GM21515 (cell line): ENCODE data around the gene LY86.
A peak's percentile ranks its signal among the peaks of the same experiment; 100 is the strongest.
"Not testable (repeated sequence)": the region's sequence is repeated elsewhere in the genome, so short reads cannot be mapped to it uniquely, and the experiment has no call there.

Experiments
- ATAC-seq: cut with Tn5 transposase; IDR thresholded peaks from one replicate; pipeline ENCODE4 v1.9.1; 2021; ENCODE audit not compliant: unreplicated experiment

Gene LY86

GRCh38 chr6:6595025-6595424 lies 6.5 kb downstream of the LY86 start:
- ATAC-seq, result no peak

GRCh38 chr6:6595952-6596351 lies 7.4 kb downstream of the LY86 start:
- no peak for ATAC-seq

- ATAC-seq, result no peak
Observed at GRCh38 chr6:6596529-6597328, 8.2 kb downstream of the LY86 start.

GRCh38 chr6:6597682-6598081 lies 9.2 kb downstream of the LY86 start:
- ATAC-seq, result no peak

- no peak for ATAC-seq
Observed at GRCh38 chr6:6599468-6599873, 11.0 kb downstream of the LY86 start.

- no peak for ATAC-seq
Observed at GRCh38 chr6:6600875-6601274, 12.4 kb downstream of the LY86 start.

- ATAC-seq, result no peak
Observed at GRCh38 chr6:6602262-6602661, 13.7 kb downstream of the LY86 start.

- ATAC-seq, result no peak
Observed at GRCh38 chr6:6603317-6603716, 14.8 kb downstream of the LY86 start.

- no peak for ATAC-seq
Observed at GRCh38 chr6:6604015-6604414, 15.5 kb downstream of the LY86 start.

GRCh38 chr6:6604566-6604965 lies 16.0 kb downstream of the LY86 start:
- no peak for ATAC-seq

- no peak for ATAC-seq
Observed at GRCh38 chr6:6605873-6606272, 17.4 kb downstream of the LY86 start.

- ATAC-seq, result not testable (repeated sequence)
Observed at GRCh38 chr6:6606391-6607030, 18.0 kb downstream of the LY86 start.

- ATAC-seq, result no peak
Observed at GRCh38 chr6:6609450-6609849, 20.9 kb downstream of the LY86 start.

- peak; percentile 91 for ATAC-seq
Observed at GRCh38 chr6:6610031-6610591, 21.6 kb downstream of the LY86 start.

GRCh38 chr6:6611486-6611885 lies 23.0 kb downstream of the LY86 start:
- no peak for ATAC-seq

- no peak for ATAC-seq
Observed at GRCh38 chr6:6612308-6612707, 23.8 kb downstream of the LY86 start.

- not testable (repeated sequence) for ATAC-seq
Observed at GRCh38 chr6:6613103-6613718, 24.7 kb downstream of the LY86 start.

- no peak for ATAC-seq
Observed at GRCh38 chr6:6614096-6614982, 25.8 kb downstream of the LY86 start.

- ATAC-seq, result no peak
Observed at GRCh38 chr6:6614983-6615349, 26.4 kb downstream of the LY86 start.

- ATAC-seq, result no peak
Observed at GRCh38 chr6:6616656-6617055, 28.1 kb downstream of the LY86 start.
